Osteoblast (primary cell): ENCODE results near the gene ENOX1. TPM values are rescaled to one million over a fixed set of nuclear protein-coding genes. Genes with fewer than 3 reads are reported as not detected.

Experiments used
- DNase-seq: peaks from one replicate; pipeline ENCODE4 v3.0.0; 2011; ENCODE audit warnings: low spot score, mixed read lengths; ENCODE audit not compliant: insufficient read length; ENCODE audit errors: missing footprints
- H2AFZ ChIP-seq: 2 replicates; pipeline ENCODE4 v1.6.0; 2011; ENCODE audit warnings: mild to moderate bottlenecking, low read length
- H3K27ac ChIP-seq: 2 replicates; pipeline ENCODE4 v1.5.1; 2011; ENCODE audit warnings: mild to moderate bottlenecking, low read depth, low read length, moderate library complexity
- H3K27me3 ChIP-seq: 2 replicates; pipeline ENCODE4 v1.6.0; 2012; ENCODE audit warnings: mild to moderate bottlenecking, control low read depth, inconsistent platforms, low read length, moderate library complexity; ENCODE audit not compliant: insufficient read depth
- H3K36me3 ChIP-seq: 2 replicates; pipeline ENCODE4 v1.5.1; 2011; ENCODE audit warnings: mild to moderate bottlenecking, low read length, control low read depth, moderate library complexity; ENCODE audit not compliant: insufficient read depth
- H3K4me1 ChIP-seq: 2 replicates; pipeline ENCODE4 v1.5.1; 2011; ENCODE audit warnings: mild to moderate bottlenecking, low read length, control low read depth, moderate library complexity; ENCODE audit not compliant: insufficient read depth
- H3K4me2 ChIP-seq: 2 replicates; pipeline ENCODE4 v1.6.0; 2011; ENCODE audit warnings: mild to moderate bottlenecking, low read length; ENCODE audit not compliant: insufficient read depth
- H3K4me3 ChIP-seq: fragments of 200-600 bp; sonication (generic); 3 replicates; pipeline ENCODE4 v1.5.1; 2012; ENCODE audit warnings: mild to moderate bottlenecking, low read length, inconsistent platforms; ENCODE audit not compliant: insufficient read depth
- H3K79me2 ChIP-seq: 2 replicates; pipeline ENCODE4 v1.6.0; 2012; ENCODE audit warnings: mild to moderate bottlenecking, low read length, control low read depth, inconsistent platforms; ENCODE audit not compliant: insufficient read depth
- H3K9me3 ChIP-seq: 2 replicates; pipeline ENCODE4 v1.5.1; 2011; ENCODE audit warnings: low read depth, low read length, control low read depth
- H4K20me1 ChIP-seq: 2 replicates; pipeline ENCODE4 v1.6.0; 2012; ENCODE audit warnings: mild to moderate bottlenecking, low read length, control low read depth; ENCODE audit not compliant: insufficient read depth
- total RNA-seq: library from RNA; depleted of rRNA; stranded (reverse); fragments of >200 nt; gene quantifications from 2 replicates; pipeline ENCODE4 v1.2.3, GENCODE V29; 2012
- TF ChIP-seq, protein P1 (sequence below): IDR thresholded peaks from 2 replicates; pipeline ENCODE4 v1.5.1; 2011; ENCODE audit warnings: mild to moderate bottlenecking, low read depth, low read length, moderate library complexity; ENCODE audit errors: extremely low read depth

Gene ENOX1
- total RNA-seq, 1 donor, result 5.4 TPM

GRCh38 chr13:43492311-43492710 lies 294.5 kb downstream of the ENOX1 start:
- no peak overlapping the region for H3K4me2 ChIP-seq

GRCh38 chr13:43489233-43489632 lies 297.5 kb downstream of the ENOX1 start:
- no peaks in the 10 kb centered on the region for H3K9me3 ChIP-seq
- H4K20me1 ChIP-seq, result no peaks in the 10 kb centered on the region
- TF ChIP-seq, protein P1, sequence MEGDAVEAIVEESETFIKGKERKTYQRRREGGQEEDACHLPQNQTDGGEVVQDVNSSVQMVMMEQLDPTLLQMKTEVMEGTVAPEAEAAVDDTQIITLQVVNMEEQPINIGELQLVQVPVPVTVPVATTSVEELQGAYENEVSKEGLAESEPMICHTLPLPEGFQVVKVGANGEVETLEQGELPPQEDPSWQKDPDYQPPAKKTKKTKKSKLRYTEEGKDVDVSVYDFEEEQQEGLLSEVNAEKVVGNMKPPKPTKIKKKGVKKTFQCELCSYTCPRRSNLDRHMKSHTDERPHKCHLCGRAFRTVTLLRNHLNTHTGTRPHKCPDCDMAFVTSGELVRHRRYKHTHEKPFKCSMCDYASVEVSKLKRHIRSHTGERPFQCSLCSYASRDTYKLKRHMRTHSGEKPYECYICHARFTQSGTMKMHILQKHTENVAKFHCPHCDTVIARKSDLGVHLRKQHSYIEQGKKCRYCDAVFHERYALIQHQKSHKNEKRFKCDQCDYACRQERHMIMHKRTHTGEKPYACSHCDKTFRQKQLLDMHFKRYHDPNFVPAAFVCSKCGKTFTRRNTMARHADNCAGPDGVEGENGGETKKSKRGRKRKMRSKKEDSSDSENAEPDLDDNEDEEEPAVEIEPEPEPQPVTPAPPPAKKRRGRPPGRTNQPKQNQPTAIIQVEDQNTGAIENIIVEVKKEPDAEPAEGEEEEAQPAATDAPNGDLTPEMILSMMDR, result no peak
- no peaks in the 10 kb centered on the region for H3K4me1 ChIP-seq
- DNase-seq, result no peak
- H3K27me3 ChIP-seq, result no peaks in the 10 kb centered on the region
- no peak overlapping the region for H3K4me3 ChIP-seq
- no peaks in the 10 kb centered on the region for H3K36me3 ChIP-seq
- H3K79me2 ChIP-seq, result no peaks in the 10 kb centered on the region
- no peak overlapping the region for H3K4me2 ChIP-seq
- no peak overlapping the region for H3K27ac ChIP-seq
- H2AFZ ChIP-seq, result no peak overlapping the region

More at GRCh38 chr13:43492311-43492710, 294.5 kb downstream of the ENOX1 start:
- TF ChIP-seq, protein P1, result no peak
- no peak overlapping the region for H3K4me3 ChIP-seq
- no peak for DNase-seq
- no peaks in the 10 kb centered on the region for H3K79me2 ChIP-seq
- H3K9me3 ChIP-seq, result no peaks in the 10 kb centered on the region
- H2AFZ ChIP-seq, result no peak overlapping the region
- H3K27ac ChIP-seq, result no peak overlapping the region
- no peaks in the 10 kb centered on the region for H3K4me1 ChIP-seq
- no peaks in the 10 kb centered on the region for H3K36me3 ChIP-seq
- no peaks in the 10 kb centered on the region for H3K27me3 ChIP-seq
- H4K20me1 ChIP-seq, result no peaks in the 10 kb centered on the region

DNA sequence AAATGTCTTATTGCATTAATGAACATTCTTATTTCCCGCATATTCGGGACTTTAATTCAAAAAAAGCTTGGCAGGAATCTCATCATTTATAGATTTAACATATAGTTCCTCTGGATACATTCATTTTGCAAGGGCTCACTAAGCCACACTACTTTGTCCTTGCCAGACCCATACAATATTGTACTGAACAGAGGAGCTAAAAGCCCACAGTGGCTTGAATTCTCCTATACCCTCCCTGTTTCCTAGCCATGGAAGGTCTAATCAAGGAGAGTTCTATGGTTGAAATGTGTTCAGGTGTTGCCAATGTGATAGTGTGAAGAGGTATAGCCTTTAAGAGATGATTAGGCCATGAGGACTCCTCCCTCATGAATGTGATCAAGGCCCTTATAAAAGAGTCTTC lies 298.9 kb downstream of the ENOX1 start:
- TF ChIP-seq, protein P1, result no peak
- Histone ChIP-seq H3K4me1 (no peaks in the 10 kb centered on the region), H3K9me3 (no peaks in the 10 kb centered on the region), H4K20me1 (no peaks in the 10 kb centered on the region), H3K4me3 (no peak overlapping the region), H2AFZ (no peak overlapping the region), H3K4me2 (no peak overlapping the region), H3K27me3 (no peaks in the 10 kb centered on the region), H3K79me2 (no peaks in the 10 kb centered on the region), H3K36me3 (no peaks in the 10 kb centered on the region), H3K27ac (no peak overlapping the region)
- no peak for DNase-seq

DNA sequence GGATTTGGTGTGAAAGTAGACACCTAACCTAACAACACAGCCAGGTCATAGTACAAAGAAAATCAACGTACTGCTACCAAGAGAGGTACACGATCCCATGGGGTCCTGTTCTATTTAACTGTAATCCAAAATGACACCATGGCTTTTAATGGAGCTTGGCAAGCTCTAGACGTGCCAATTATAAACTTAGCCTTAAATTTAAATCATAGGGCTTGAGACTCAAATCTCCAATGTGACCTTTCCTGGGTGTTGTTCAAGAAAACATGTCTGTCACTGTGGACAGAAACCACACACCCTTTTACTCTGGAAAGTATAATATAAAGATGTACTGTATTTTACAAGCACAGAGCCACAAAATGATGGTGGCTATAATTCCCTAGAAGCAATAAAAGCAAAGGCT lies 299.3 kb downstream of the ENOX1 start:
- H3K4me3 ChIP-seq, result no peak overlapping the region
- H4K20me1 ChIP-seq, result no peaks in the 10 kb centered on the region
- no peak for DNase-seq
- H3K4me2 ChIP-seq, result no peak overlapping the region
- no peaks in the 10 kb centered on the region for H3K36me3 ChIP-seq
- H3K79me2 ChIP-seq, result no peaks in the 10 kb centered on the region
- H3K27ac ChIP-seq, result no peak overlapping the region
- H3K4me1 ChIP-seq, result no peaks in the 10 kb centered on the region
- TF ChIP-seq, protein P1, result no peak
- H3K27me3 ChIP-seq, result no peaks in the 10 kb centered on the region
- H2AFZ ChIP-seq, result no peak overlapping the region
- no peaks in the 10 kb centered on the region for H3K9me3 ChIP-seq
